ENCODE results near the gene ZFPM1.

DNA sequence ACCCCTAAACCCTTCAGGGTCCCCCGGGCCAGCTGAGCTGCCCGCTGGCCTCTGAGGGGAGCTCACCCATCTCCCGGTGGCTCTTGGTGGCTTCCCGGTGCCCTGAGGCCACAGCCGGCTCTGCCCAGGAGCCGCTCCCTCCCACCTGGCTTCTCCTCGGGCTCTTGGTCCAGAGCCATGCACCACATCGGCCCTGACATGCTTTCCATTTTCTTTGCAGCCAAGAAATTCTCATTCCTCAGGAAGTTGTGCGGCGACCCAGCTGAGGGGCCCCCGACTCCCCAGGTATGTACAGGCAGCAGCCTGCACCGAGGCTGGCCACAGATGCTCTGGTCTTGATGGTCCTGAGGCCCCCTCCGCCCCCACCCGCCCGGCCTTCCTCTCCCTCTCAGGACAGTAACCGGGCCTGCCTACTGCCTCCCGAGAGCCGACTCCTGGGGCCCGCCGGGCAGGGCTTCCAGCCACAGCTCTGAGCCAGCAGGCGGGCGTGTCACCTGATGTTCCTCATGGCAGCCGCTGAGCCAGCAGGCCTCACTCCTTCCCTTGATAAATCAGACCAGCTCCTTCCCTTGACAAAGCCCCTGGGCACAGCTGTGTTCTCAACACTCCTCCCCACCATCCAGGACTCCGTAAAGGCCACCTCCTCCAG lies 28.4 kb upstream of the ZFPM1 start:
- TF ChIP-seq, protein P1, sequence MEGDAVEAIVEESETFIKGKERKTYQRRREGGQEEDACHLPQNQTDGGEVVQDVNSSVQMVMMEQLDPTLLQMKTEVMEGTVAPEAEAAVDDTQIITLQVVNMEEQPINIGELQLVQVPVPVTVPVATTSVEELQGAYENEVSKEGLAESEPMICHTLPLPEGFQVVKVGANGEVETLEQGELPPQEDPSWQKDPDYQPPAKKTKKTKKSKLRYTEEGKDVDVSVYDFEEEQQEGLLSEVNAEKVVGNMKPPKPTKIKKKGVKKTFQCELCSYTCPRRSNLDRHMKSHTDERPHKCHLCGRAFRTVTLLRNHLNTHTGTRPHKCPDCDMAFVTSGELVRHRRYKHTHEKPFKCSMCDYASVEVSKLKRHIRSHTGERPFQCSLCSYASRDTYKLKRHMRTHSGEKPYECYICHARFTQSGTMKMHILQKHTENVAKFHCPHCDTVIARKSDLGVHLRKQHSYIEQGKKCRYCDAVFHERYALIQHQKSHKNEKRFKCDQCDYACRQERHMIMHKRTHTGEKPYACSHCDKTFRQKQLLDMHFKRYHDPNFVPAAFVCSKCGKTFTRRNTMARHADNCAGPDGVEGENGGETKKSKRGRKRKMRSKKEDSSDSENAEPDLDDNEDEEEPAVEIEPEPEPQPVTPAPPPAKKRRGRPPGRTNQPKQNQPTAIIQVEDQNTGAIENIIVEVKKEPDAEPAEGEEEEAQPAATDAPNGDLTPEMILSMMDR (IDR thresholded peaks at IDR 0.05) = no peak
- no peak for TF ChIP-seq POLR2A (IDR thresholded peaks at IDR 0.05)

Measured in thyroid gland (tissue), 4 donors.